Measurements from ENCODE around the gene CATSPERE.

GRCh38 chr1:244431166-244431565 lies 29.9 kb upstream of the CATSPERE start:
- TF ChIP-seq EP300 (IDR thresholded peaks at IDR 0.05): no peak
- no peak for TF ChIP-seq CTCF (IDR thresholded peaks at IDR 0.05)
- TF ChIP-seq POLR2A (IDR thresholded peaks at IDR 0.05): no peak
- no peak for TF ChIP-seq POLR2AphosphoS5 (IDR thresholded peaks at IDR 0.05)
